Skeletal muscle tissue (tissue), 4 donors: Measurements from ENCODE around the gene BUB1B. TPM values are rescaled to one million over a fixed set of nuclear protein-coding genes. Genes with fewer than 3 reads are reported as not detected.
"Not testable (repeated sequence)": the region's sequence is repeated elsewhere in the genome, so short reads cannot be mapped to it uniquely, and the experiment has no call there.

Experiments used
- H3K27ac ChIP-seq: one replicate; pipeline ENCODE4 v1.7.0; 2013; ENCODE audit warnings: mild to moderate bottlenecking, low read depth, low read length, inconsistent platforms
- H3K27me3 ChIP-seq, 3 donors: one replicate each; pipeline ENCODE4 v1.7.0; 2013; ENCODE audit warnings: low read length in 3 of 3; ENCODE audit not compliant: control insufficient read depth in 3 of 3, insufficient read depth in 3 of 3
- H3K36me3 ChIP-seq, 3 donors: one replicate each; pipeline ENCODE4 v1.7.0; 2013; ENCODE audit warnings: low read length in 3 of 3; ENCODE audit not compliant: control insufficient read depth in 3 of 3, insufficient read depth in 3 of 3
- H3K4me1 ChIP-seq, 3 donors: one replicate each; pipeline ENCODE4 v1.7.0; 2013; ENCODE audit warnings: low read length in 3 of 3, mild to moderate bottlenecking in 3 of 3; ENCODE audit not compliant: control insufficient read depth in 3 of 3, insufficient read depth in 3 of 3
- H3K4me3 ChIP-seq, 3 donors: one replicate each; pipeline ENCODE4 v1.7.0; 2013; ENCODE audit warnings: low read length in 3 of 3
- H3K9ac ChIP-seq, 3 donors: one replicate each; pipeline ENCODE4 v1.7.0; 2013; ENCODE audit warnings: low read length in 3 of 3, mild to moderate bottlenecking in 3 of 3, moderate library complexity in 2 of 3, low read depth in 1 of 3
- H3K9me3 ChIP-seq, 3 donors: one replicate each; pipeline ENCODE4 v1.7.0; 2013; ENCODE audit warnings: low read length in 3 of 3; ENCODE audit not compliant: control insufficient read depth in 3 of 3
- total RNA-seq: library from RNA; depleted of rRNA; stranded (reverse); fragments of >200 nt; gene quantifications from one replicate; pipeline ENCODE4 v1.2.3, GENCODE V29; 2014
- donor health status: Osteomylitis.

Gene BUB1B, protein sequence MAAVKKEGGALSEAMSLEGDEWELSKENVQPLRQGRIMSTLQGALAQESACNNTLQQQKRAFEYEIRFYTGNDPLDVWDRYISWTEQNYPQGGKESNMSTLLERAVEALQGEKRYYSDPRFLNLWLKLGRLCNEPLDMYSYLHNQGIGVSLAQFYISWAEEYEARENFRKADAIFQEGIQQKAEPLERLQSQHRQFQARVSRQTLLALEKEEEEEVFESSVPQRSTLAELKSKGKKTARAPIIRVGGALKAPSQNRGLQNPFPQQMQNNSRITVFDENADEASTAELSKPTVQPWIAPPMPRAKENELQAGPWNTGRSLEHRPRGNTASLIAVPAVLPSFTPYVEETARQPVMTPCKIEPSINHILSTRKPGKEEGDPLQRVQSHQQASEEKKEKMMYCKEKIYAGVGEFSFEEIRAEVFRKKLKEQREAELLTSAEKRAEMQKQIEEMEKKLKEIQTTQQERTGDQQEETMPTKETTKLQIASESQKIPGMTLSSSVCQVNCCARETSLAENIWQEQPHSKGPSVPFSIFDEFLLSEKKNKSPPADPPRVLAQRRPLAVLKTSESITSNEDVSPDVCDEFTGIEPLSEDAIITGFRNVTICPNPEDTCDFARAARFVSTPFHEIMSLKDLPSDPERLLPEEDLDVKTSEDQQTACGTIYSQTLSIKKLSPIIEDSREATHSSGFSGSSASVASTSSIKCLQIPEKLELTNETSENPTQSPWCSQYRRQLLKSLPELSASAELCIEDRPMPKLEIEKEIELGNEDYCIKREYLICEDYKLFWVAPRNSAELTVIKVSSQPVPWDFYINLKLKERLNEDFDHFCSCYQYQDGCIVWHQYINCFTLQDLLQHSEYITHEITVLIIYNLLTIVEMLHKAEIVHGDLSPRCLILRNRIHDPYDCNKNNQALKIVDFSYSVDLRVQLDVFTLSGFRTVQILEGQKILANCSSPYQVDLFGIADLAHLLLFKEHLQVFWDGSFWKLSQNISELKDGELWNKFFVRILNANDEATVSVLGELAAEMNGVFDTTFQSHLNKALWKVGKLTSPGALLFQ
- 8.4 TPM for total RNA-seq

DNA sequence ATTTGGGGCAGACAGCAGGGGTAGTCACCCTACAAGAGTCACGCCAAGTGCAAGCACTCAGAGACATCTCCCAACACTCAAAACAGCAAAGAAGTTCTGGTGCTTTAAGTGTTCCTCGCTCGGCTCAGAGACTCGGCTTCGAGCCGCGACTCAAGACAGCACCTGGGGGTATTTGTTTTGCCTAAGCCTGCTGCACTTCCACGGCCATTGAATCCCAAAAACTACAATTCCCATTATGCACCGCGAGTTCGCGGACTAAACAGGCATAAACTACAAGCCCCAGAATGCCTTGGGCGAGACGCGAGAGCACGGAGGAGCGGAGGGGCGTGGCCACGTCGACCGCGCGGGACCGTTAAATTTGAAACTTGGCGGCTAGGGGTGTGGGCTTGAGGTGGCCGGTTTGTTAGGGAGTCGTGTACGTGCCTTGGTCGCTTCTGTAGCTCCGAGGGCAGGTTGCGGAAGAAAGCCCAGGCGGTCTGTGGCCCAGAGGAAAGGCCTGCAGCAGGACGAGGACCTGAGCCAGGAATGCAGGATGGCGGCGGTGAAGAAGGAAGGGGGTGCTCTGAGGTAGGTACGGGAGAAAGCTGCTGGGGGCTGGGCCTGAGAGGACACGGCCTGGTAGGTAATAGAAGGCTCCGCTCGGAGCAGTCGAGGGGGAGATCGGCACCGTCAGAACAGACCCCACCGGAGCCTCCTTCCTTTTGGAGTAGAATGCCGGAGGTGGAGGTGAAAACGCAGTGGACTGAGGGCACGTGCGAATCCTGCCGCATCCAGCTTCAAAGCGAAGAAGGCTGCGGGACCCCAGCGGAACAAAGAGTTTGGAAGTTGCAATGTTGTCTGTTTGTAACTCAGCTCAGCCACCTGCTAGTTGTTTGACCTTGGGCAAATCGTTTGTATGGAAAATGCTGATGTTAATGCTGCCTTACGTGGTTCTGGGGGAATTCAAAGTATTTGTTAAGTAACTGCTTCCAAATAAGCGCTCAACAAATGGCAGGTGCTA lies at the start of gene BUB1B:
Gene BUB1B, plus strand, starts transcription at position 381 of the 1,000 bp plus-strand sequence. Its CDS starts 152 bp downstream, at position 533.
- Histone ChIP-seq H3K4me3 (peak within 1 kb of the TSS; percentile 84 to 92 (median 90)), H3K27ac (no peak within 1 kb of the TSS), H3K4me1 (peaks cover 4 to 12% (median 10%) of the 10 kb centered on the region in 3 donors), H3K9ac (peak within 1 kb of the TSS; percentile 40 to 68 (median 44)), H3K27me3 (no peaks in the 10 kb centered on the region), H3K9me3 (no peaks in the 10 kb centered on the region), H3K36me3 (no peaks in the 10 kb centered on the region)

DNA sequence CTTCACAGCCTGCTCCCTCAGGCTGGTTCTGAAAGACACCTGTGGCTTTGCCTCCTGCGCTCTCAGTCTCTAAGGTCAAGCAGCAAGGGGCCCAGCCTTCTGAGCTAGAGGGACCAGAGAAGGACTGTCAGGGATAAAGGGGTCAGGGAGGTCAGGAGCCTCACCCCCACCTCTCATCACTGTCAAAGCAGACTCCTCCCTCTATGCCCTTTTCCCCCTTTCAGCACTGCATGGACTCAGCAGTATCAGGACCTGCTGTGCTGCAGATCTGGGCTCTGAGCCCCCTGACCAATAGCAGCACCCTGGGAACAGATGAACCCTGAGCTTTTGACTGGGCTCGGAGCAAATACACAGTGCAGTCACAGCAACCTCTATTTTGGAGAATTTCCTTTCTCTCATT lies 49.0 kb upstream of the BUB1B start:
- Histone ChIP-seq H3K36me3 (no peaks in the 10 kb centered on the region), H3K4me3 (no peak overlapping the region), H3K27me3 (peaks cover 0 to 3% (median 2%) of the 10 kb centered on the region in 3 donors), H3K27ac (no peak overlapping the region), H3K9ac (no peak overlapping the region), H3K4me1 (peaks cover 20 to 21% (median 21%) of the 10 kb centered on the region in 3 donors), H3K9me3 (no peaks in the 10 kb centered on the region)

DNA sequence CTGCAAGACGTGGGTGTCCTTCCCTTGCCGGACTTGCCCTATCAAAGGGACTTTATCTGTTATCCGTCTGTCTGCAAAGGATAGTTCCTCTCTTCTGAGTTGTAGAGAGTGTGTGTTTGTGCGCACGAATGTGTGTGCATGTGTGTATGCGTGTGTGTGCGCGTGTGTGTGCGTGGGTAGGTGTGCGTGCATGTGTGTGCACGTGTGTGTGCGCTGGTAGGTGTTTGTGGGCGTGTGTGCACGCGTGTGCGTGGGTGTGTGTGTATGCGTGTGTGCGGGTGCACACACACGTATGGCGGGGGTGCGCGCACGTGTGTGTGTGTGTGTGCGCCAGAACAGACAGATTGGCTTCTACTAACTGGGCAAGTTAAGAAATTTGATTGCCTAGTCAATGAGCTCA lies 48.1 kb upstream of the BUB1B start:
- H3K9ac ChIP-seq, result no peak overlapping the region
- no peaks in the 10 kb centered on the region for H3K36me3 ChIP-seq
- H3K4me3 ChIP-seq, result no peak overlapping the region
- H3K27ac ChIP-seq, result no peak overlapping the region
- H3K4me1 ChIP-seq, result peaks cover 11 to 12% (median 12%) of the 10 kb centered on the region in 3 donors
- H3K27me3 ChIP-seq, result peaks cover 0 to 3% (median 2%) of the 10 kb centered on the region in 3 donors
- no peaks in the 10 kb centered on the region for H3K9me3 ChIP-seq

DNA sequence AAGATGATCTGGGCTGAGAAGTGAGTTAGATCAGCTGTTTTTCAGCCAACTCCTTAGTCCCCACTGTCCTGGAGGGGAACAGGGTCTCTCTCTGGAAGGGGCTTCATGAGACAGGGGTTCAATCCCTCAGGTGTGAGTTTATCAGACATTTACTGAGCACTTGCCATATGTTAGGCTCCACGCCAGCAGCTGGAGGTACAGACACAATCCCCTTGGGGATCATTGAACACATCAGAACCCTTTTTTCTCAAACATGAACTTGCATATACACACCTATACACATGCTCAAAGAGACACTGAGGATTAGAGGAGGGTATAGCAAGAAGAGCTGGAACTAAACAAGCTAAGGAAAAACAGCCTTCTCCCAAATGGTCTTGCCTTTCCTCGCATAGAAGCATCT lies 46.7 kb upstream of the BUB1B start:
- peaks cover 0 to 3% (median 2%) of the 10 kb centered on the region in 3 donors for H3K27me3 ChIP-seq
- H3K4me3 ChIP-seq, result no peak overlapping the region
- no peaks in the 10 kb centered on the region for H3K9me3 ChIP-seq
- peaks cover 2 to 3% (median 3%) of the 10 kb centered on the region in 3 donors for H3K4me1 ChIP-seq
- no peaks in the 10 kb centered on the region for H3K36me3 ChIP-seq
- H3K27ac ChIP-seq, result no peak overlapping the region
- H3K9ac ChIP-seq, result no peak overlapping the region

DNA sequence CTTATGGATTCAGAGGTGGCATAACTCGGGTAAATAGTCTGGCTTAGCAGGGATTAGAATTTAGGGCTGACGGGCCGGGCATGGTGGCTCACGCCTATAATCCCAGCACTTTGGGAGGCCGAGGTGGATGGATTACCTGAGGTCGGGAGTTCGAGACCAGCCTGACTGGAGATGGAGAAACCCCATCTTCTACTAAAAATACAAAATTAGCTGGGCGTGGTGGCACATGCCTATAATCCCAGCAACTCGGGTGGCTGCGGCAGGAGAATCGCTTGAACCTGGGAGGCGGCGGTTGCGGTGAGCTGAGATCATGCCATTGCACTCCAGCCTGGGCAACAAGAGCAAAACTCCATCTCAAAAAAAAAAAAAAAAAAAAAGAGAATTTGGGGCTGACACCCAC lies 45.8 kb upstream of the BUB1B start:
- not testable (repeated sequence) for H3K9ac ChIP-seq, H3K27ac ChIP-seq, H3K27me3 ChIP-seq, H3K4me3 ChIP-seq, H3K36me3 ChIP-seq, H3K9me3 ChIP-seq, H3K4me1 ChIP-seq

DNA sequence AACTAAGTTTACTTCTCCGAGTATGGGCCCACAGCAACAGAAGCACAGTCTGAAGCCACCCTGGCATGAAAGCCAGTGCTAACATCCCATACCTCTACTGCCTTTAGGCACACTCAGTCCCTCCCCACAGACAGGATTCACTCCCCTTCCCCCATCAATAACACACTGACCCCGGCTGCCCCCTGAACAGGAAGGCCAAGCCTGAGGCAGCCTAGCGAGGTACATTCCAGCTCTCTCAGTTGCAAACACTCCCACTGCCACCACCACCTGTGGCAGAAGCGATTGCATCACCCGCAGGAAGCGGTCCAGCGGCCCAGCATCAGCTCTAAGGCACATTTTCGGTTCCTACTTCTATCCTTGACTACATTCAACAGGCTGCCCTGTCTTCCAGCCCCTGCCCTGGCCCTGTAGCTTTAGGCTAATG lies 45.2 kb upstream of the BUB1B start:
- Histone ChIP-seq H3K27ac (no peak overlapping the region), H3K36me3 (no peaks in the 10 kb centered on the region), H3K9ac (no peak overlapping the region)

DNA sequence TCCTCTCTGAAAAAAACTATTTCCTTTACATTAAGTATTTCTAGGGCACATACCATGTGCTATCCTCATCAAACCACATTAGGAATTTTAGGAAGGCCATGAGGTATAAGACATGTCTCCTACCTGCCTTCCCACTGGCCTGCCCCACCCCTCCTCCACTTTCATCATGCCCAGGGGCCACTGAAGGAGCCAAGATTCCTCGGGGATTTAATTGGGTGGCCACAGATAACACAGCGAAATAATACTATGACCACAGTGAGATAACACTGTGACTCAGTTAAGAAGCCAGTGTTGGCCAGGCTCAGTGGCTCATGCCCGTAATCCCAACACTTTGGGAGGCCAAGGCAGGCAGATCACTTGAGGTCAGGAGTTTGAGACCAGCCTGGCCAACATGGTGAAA lies 42.4 kb upstream of the BUB1B start:
- Histone ChIP-seq H3K9me3 (no peaks in the 10 kb centered on the region), H3K27me3 (no peaks in the 10 kb centered on the region), H3K4me3 (no peak overlapping the region), H3K36me3 (no peaks in the 10 kb centered on the region), H3K9ac (no peak overlapping the region), H3K4me1 (no peaks in the 10 kb centered on the region), H3K27ac (no peak overlapping the region)

More for the DNA sequence above, 45.2 kb upstream of the BUB1B start:
- Histone ChIP-seq H3K9me3 (no peaks in the 10 kb centered on the region), H3K27me3 (peaks cover 0 to 3% (median 2%) of the 10 kb centered on the region in 3 donors), H3K4me1 (no peaks in the 10 kb centered on the region), H3K4me3 (no peak overlapping the region)

DNA sequence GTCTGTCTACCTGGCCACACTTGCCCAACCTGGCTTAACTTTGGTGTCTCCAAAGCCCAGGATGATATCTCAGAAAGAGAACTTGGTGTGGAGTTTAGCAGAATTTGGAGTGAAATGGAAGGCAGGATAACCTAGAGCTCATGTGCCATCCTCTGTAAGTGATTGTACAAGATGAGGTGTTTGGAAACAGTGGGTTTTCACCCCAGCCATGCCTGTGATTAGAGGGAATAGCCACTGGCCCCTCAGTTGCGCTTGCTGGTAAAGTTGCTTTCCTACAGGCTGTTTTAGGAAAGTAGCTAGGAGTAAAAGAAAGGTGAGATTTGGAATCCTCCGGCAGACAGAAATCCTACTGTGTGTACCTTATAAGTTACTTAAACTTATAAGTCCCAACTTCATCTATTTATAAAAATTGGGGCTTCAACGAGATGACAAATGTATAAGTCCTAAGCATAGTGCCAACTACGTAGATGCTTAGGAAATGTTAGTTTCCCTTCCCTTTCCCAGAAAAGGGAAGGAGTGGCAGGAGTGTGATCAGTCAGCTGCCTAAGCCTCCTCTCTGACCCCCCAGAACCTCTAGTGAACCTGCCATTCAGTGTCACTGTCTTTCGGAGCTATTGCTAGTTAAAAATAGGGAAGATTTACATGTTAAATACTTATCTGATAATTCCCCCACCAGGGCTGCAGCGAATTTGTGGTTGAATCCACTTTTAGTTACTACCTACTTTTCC lies 38.8 kb upstream of the BUB1B start:
- H3K36me3 ChIP-seq, result no peaks in the 10 kb centered on the region
- no peaks in the 10 kb centered on the region for H3K9me3 ChIP-seq
- H3K4me3 ChIP-seq, result no peak overlapping the region
- H3K9ac ChIP-seq, result no peak overlapping the region
- H3K27me3 ChIP-seq, result no peaks in the 10 kb centered on the region
- H3K27ac ChIP-seq, result no peak overlapping the region
- H3K4me1 ChIP-seq, result no peaks in the 10 kb centered on the region

DNA sequence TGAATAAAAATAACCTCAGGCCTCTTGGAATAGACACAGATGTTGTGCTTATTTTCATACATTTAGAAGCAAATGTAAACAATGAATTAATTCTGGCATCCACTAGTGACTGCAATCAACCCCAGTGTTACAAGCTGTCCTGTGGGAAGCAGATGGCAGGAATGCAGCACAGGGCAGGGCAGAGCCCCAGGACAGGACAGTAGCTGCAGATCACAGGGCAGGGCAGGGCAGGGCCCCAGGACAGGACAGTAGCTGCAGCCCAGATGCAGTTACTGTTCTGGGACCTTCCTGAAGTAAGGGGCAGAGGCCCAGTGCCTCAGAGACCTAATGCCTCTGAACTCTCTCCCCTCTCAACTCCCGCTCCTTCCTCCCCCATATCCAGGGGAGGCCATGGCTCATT lies 37.9 kb upstream of the BUB1B start:
- H3K27me3 ChIP-seq, H3K27ac ChIP-seq, H3K9me3 ChIP-seq, H3K4me3 ChIP-seq, H3K4me1 ChIP-seq, H3K36me3 ChIP-seq, H3K9ac ChIP-seq: not testable (repeated sequence)
